IgD-negative memory B cell (primary cell): Measurements from ENCODE around the gene MMRN2. TPM values are rescaled to one million over a fixed set of nuclear protein-coding genes. Genes with fewer than 3 reads are reported as not detected.

Source experiments
- H3K27ac Mint-ChIP-seq, 3 donors: one replicate each; pipeline ENCODE4 v1.8.0; 2020 to 2022; ENCODE audit warnings: mild to moderate bottlenecking in 3 of 3, mixed read lengths in 3 of 3, moderate library complexity in 1 of 3
- H3K27me3 Mint-ChIP-seq: one replicate; pipeline ENCODE4 v1.8.0; 2021; ENCODE audit warnings: mixed read lengths
- H3K36me3 Mint-ChIP-seq: one replicate; pipeline ENCODE4 v1.8.0; 2020; ENCODE audit warnings: mild to moderate bottlenecking, mixed read lengths
- H3K4me1 Mint-ChIP-seq, 3 donors: one replicate each; pipeline ENCODE4 v1.8.0; 2020 to 2022; ENCODE audit warnings: mixed read lengths in 3 of 3, mild to moderate bottlenecking in 1 of 3
- H3K4me3 Mint-ChIP-seq, 4 donors: one replicate each; pipeline ENCODE4 v1.8.0; 2020 to 2022; ENCODE audit warnings: mild to moderate bottlenecking in 4 of 4, mixed read lengths in 4 of 4, moderate library complexity in 3 of 4
- H3K9me3 Mint-ChIP-seq, 3 donors: one replicate each; pipeline ENCODE4 v1.8.0; 2020 to 2021; ENCODE audit warnings: mixed read lengths in 3 of 3, mild to moderate bottlenecking in 1 of 3
- polyA plus RNA-seq: library from polyadenylated mRNA; unstranded; fragments of 300-500 nt; fragmentation: Illumina TruSeq; gene quantifications from one replicate; pipeline ENCODE4 v1.2.3, GENCODE V29; 2021

The MMRN2 gene
- polyA plus RNA-seq, 1 donor from 2014 or later, result not detected

DNA sequence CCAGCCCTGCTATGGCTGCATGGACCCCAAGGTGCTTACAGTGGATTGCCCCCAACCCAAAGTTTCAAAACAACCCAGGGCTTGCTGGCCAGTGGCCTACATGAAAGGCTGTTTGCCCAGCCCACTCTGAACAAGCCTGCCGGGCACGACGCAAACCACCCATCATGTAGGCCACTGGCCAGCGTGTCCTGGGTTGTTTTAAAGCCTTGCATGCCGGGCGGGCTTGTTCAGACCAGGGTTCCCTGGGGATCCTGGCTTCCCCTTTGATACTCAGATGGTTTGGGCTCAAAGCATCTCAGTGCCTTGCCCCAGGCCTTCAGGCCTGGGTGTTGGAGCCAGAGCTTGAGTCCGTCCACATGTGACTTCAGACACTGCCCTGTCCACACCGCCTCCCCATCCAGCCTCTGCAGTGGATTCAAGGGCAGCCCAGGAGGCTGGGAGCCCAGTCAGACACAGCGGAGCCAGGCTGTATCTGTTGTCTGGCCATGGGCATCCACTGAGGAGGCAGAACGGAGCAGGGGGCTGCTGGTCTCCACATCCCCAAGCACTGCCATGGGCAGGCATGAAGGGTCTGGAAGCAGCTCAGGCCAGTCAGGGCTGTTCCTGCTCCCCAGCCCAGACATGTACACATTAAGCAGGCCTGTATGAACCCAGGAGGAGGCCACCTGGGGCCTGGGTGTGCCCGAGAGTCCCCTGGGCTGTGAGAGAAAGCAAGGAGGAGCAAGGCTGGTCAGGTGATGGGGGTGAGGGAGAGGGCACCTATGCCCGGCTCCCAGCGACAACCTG lies 6.8 kb upstream of the MMRN2 start:
- peaks cover 5 to 16% (median 15%) of the 10 kb centered on the region in 3 donors for H3K4me1 Mint-ChIP-seq
- H3K36me3 Mint-ChIP-seq, result no peaks in the 10 kb centered on the region
- H3K27me3 Mint-ChIP-seq, result peaks cover 11% of the 10 kb centered on the region
- H3K27ac Mint-ChIP-seq, result no peak overlapping the region
- H3K9me3 Mint-ChIP-seq, result no peaks in the 10 kb centered on the region
- H3K4me3 Mint-ChIP-seq, result peak overlapping the region in 1 of 4 donors; percentile 45

DNA sequence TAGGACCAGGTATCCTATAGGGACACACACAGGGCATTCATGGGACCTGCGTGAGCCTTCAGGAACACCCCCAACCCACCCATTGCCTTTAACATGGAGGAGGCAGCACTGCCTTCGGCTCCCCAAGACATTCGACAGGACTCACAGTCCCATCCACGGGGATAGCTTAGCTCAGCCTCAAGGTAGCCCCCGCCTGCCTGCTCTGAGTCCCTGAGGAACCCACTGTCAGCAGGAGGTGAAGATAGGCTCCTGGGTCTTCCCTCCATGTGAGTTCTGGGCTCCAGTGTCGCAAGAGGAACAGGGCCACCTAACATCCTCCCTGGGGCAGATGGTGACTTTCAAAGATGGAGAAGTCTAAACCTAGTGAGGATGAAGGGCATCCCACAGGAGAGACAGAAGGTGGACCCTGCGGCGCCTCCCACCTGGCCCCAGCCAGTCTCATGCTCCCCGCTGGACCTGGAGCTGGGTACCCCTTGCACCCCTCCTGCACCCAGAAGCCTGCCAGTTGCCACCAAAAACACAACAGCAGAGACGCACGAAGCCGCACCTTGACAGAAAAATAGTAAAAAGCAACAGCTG lies 6.0 kb upstream of the MMRN2 start:
- peaks cover 6% of the 10 kb centered on the region for H3K27me3 Mint-ChIP-seq
- H3K9me3 Mint-ChIP-seq, result no peaks in the 10 kb centered on the region
- H3K36me3 Mint-ChIP-seq, result no peaks in the 10 kb centered on the region
- H3K4me1 Mint-ChIP-seq, result peaks cover 5 to 16% (median 15%) of the 10 kb centered on the region in 3 donors
- H3K4me3 Mint-ChIP-seq, result no peak overlapping the region
- H3K27ac Mint-ChIP-seq, result no peak overlapping the region

DNA sequence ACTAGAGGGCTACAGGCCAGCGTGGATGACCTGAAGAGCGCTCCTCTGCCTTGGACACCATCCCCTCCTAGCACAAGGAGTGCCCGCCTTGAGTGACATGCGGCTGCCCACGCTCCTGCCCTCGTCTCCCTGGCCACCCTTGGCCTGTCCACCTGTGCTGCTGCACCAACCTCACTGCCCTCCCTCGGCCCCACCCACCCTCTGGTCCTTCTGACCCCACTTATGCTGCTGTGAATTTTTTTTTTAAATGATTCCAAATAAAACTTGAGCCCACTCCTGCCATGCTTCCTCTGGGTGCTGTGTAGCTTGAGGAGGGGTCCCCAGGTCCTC lies 5.5 kb upstream of the MMRN2 start:
- Mint-ChIP-seq H3K27ac (no peak overlapping the region), H3K27me3 (peaks cover 6% of the 10 kb centered on the region), H3K9me3 (no peaks in the 10 kb centered on the region), H3K4me3 (no peak overlapping the region), H3K4me1 (peaks cover 5 to 16% (median 15%) of the 10 kb centered on the region in 3 donors), H3K36me3 (no peaks in the 10 kb centered on the region)

- Mint-ChIP-seq H3K36me3 (no peaks in the 10 kb centered on the region), H3K27ac (no peak overlapping the region), H3K9me3 (no peaks in the 10 kb centered on the region), H3K4me1 (peaks cover 5 to 15% (median 14%) of the 10 kb centered on the region in 3 donors), H3K4me3 (no peak overlapping the region), H3K27me3 (peaks cover 7% of the 10 kb centered on the region)
These were observed 4.9 kb upstream of the MMRN2 start for GRCh38 chr10:86962136-86962980.

DNA sequence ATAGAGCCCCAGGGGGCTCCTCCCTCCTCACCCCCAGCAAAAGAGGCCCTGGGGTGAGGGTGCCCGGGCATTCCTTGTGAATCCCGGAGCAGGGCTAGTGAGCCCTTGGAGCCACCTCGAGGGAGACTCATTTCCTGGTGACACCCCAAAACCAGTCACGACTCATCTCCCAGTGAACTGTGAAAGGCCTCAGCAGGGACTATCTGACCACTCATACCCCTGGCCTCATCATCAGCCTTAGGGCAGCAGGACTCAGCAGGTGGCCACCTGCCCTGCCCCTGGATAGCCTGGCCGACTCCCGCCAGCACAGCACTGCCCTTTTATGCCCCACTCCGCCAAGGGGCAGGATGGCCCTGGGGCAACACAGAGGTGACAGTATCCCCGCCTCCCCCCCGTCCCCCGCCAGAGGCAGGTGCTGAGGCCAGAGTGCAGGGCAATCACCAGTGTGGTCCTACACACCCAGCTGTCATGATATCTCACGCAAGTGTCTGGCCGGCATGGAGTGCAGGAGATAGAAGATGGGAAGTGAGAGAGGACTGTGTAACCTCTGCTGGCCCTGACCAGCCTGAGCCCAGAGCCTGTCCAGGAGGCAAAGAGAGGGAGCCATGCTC lies 4.2 kb upstream of the MMRN2 start:
- H3K27me3 Mint-ChIP-seq, result peaks cover 9% of the 10 kb centered on the region
- no peaks in the 10 kb centered on the region for H3K36me3 Mint-ChIP-seq
- peaks cover 4 to 13% (median 13%) of the 10 kb centered on the region in 3 donors for H3K4me1 Mint-ChIP-seq
- H3K27ac Mint-ChIP-seq, result no peak overlapping the region
- no peak overlapping the region for H3K4me3 Mint-ChIP-seq
- no peaks in the 10 kb centered on the region for H3K9me3 Mint-ChIP-seq

- Mint-ChIP-seq H3K36me3 (no peaks in the 10 kb centered on the region), H3K4me3 (peak overlapping the region in 1 of 4 donors; percentile 41), H3K27me3 (peaks cover 9% of the 10 kb centered on the region), H3K27ac (no peak overlapping the region), H3K9me3 (no peaks in the 10 kb centered on the region), H3K4me1 (peaks cover 0 to 8% (median 6%) of the 10 kb centered on the region in 3 donors)
These were observed 3.5 kb upstream of the MMRN2 start for GRCh38 chr10:86960863-86961434.

DNA sequence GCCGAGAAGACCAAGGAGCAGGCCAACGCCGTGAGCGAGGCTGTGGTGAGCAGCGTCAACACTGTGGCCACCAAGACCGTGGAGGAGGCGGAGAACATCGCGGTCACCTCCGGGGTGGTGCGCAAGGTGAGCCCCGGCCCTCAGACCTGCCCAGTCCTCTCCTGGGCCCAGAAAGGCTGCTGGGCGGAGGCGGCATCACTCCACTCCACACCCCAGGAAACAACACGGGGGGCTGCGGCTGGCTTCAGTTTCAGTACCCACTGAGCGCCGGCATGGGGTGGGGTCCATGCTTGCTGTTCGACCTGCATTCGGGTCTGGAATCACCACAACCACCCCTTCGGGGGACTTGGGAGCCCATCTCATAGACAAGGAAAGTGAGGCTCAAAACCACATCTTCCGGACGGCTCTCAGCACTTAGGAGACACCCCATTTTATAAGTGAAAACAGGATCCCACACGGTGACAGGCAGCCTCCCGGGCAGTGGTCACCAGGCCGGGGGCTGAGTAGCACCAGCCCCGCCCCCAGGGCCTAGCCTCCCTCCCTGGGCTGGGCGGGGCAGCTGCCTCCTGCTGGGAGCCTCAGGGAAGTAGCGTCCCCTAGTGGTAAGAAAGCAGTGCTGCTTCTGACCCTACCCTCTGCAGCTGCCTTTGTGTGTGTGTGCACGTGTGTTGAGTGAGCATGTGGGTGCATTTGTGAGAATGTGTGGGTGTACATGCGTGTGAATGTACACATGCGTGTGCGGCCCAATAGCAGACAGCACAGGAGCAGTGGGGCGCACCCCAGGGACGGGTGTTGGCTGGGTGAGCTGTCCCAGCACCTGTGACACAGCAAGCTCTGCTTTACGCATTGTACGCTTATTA lies 2.8 kb upstream of the MMRN2 start:
- H3K27ac Mint-ChIP-seq, result no peak overlapping the region
- peaks cover 9% of the 10 kb centered on the region for H3K27me3 Mint-ChIP-seq
- peak overlapping the region in 1 of 4 donors; percentile 41 for H3K4me3 Mint-ChIP-seq
- no peaks in the 10 kb centered on the region for H3K9me3 Mint-ChIP-seq
- peaks cover 0 to 2% (median 2%) of the 10 kb centered on the region in 3 donors for H3K4me1 Mint-ChIP-seq
- no peaks in the 10 kb centered on the region for H3K36me3 Mint-ChIP-seq

- no peak overlapping the region for H3K27ac Mint-ChIP-seq
- H3K27me3 Mint-ChIP-seq, result peaks cover 8% of the 10 kb centered on the region
- no peak overlapping the region for H3K4me3 Mint-ChIP-seq
These were observed 2.3 kb upstream of the MMRN2 start for GRCh38 chr10:86959737-86960002.

GRCh38 chr10:86958901-86959736 lies 1.7 kb upstream of the MMRN2 start:
- Mint-ChIP-seq H3K36me3 (no peaks in the 10 kb centered on the region), H3K27ac (no peak overlapping the region), H3K4me1 (no peaks in the 10 kb centered on the region), H3K27me3 (peaks cover 8% of the 10 kb centered on the region), H3K4me3 (no peak overlapping the region), H3K9me3 (no peaks in the 10 kb centered on the region)

More at GRCh38 chr10:86959737-86960002, 2.3 kb upstream of the MMRN2 start:
- peaks cover 0 to 2% (median 0%) of the 10 kb centered on the region in 3 donors for H3K4me1 Mint-ChIP-seq
- H3K36me3 Mint-ChIP-seq, result no peaks in the 10 kb centered on the region
- H3K9me3 Mint-ChIP-seq, result no peaks in the 10 kb centered on the region

DNA sequence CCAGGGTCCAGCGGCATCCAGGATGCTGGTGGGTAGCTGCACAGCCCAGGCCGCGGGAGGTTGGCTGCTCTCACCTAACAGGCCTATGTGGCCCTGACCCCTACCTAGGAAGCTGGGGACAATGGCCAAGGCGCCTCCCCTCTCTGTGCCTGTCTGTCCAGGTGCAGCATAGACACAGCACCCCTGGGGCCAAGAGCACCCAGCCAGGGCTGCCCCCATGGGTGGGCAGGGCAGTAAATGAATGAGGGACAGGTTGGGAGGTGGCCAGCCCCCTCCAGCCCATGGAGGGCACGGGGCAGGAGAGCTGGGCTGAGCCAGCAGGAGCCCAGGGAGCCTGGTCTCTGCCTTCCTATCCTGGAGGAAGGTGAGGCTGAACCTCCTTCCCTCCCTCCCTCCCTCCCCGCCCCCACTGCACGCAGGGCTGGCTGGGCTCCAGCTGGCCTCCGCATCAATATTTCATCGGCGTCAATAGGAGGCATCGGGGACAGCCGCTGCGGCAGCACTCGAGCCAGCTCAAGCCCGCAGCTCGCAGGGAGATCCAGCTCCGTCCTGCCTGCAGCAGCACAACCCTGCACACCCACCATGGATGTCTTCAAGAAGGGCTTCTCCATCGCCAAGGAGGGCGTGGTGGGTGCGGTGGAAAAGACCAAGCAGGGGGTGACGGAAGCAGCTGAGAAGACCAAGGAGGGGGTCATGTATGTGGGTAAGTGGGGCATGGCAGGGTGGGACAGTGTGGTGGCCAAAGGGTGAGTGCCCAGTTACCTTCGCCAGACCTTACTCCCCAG lies 893 bp upstream of the MMRN2 start, which contains the start of gene SNCG:
TSS of gene SNCG (plus strand) at position 484 of the 785 bp plus-strand sequence. CDS start at position 583, 99 bp downstream.
- Mint-ChIP-seq H3K9me3 (no peaks in the 10 kb centered on the region), H3K27ac (no peak within 1 kb of the TSS), H3K4me3 (peak within 1 kb of the TSS in 1 of 4 donors; percentile 61), H3K27me3 (peaks cover 8% of the 10 kb centered on the region), H3K36me3 (no peaks in the 10 kb centered on the region), H3K4me1 (no peaks in the 10 kb centered on the region)

DNA sequence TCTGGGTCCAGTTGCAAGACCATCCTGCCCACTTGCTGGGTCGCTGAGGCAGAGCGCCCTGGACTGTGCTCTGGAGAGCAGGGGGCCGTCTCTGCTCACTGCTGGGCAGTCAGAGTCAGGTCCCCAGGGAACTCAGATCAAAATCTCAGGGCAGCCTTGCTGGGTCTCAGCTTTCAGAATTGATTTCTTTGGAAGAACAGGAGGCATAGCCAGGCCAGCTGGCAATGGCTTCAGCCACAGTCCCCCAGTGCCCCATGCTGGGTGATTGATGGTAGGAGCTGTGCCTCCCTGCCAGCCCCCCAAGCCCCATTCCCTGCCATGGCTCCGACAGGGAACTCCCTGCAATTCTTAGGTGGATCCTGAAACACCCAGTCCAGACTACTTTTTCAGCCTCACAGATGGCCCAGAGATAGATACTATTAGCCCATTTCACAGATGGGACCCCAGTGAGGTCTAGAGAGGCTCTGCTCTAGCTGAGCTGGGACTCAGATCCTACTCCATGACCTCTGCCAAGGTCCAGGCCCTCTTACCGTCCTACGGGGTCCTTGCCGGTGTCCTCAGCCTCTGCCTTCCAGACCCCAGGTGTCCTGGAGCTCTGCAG lies 467 bp downstream of the MMRN2 start:
- peak overlapping the region in 1 of 3 donors; percentile 53 for H3K27ac Mint-ChIP-seq
- H3K27me3 Mint-ChIP-seq, result peaks cover 8% of the 10 kb centered on the region
- peaks cover 1% of the 10 kb centered on the region for H3K36me3 Mint-ChIP-seq
- no peaks in the 10 kb centered on the region for H3K4me1 Mint-ChIP-seq
- H3K4me3 Mint-ChIP-seq, result no peak overlapping the region
- peaks cover 3 to 12% (median 5%) of the 10 kb centered on the region in 3 donors for H3K9me3 Mint-ChIP-seq

DNA sequence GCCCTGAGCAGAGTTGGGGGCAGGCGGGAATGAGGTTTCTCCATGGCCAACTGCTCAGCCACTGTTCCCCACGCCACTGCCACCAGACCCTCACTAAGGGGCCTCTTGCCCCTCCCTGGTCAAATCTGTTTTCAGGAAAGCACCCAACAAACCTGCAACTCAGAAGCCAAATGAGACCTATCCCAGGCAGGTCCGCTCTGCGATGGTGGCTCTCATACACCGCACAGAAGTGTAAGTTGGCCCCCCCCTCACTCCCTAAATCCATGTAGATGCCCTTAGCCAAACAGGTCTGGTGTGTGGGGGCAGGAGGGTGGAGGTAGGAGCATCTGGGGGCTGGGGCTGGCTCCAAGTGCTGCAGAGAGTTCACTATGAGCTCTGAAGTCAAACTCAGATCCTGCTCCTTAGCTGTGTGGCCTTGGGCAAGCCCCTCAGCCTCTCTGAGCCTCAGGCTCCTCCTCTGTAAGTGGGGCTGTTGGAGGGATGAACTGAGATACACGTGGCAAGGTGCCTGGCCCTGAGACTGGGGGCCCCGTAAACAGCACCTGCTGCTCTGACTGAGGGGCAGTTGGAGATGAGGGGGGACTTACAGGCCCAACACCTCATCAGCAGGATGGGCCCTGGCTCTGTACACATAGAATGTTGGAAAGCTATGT lies 1.1 kb downstream of the MMRN2 start:
- peaks cover 3% of the 10 kb centered on the region for H3K36me3 Mint-ChIP-seq
- H3K27me3 Mint-ChIP-seq, result peaks cover 8% of the 10 kb centered on the region
- H3K4me3 Mint-ChIP-seq, result no peak overlapping the region
- peak overlapping the region in 1 of 3 donors; percentile 53 for H3K27ac Mint-ChIP-seq
- H3K9me3 Mint-ChIP-seq, result peaks cover 4 to 14% (median 6%) of the 10 kb centered on the region in 3 donors
- no peaks in the 10 kb centered on the region for H3K4me1 Mint-ChIP-seq
